ENCODE data around the gene SNAP47.

GRCh38 chr1:227765261-227766014, 30.2 kb downstream of the SNAP47 start:
- TF ChIP-seq SMAD3 (CRISPR knock-in tag; conservative IDR thresholded peaks at IDR 0.05) (no peak), HDAC2 (IDR thresholded peaks at IDR 0.05) (no peak), ZBTB11 (CRISPR knock-in tag; IDR thresholded peaks at IDR 0.05) (no peak), BRF1 (IDR thresholded peaks at IDR 0.05; ENCODE audit: borderline replicate concordance, extremely low read depth, insufficient read length) (no peak), ZNF707 (CRISPR knock-in tag; conservative IDR thresholded peaks at IDR 0.05) (no peak)
